Measurements from ENCODE around the gene ANKRD13C. TPM values are rescaled to one million over a fixed set of nuclear protein-coding genes. Genes with fewer than 3 reads are reported as not detected.

ANKRD13C gene
- total RNA-seq, 1 experiment from 2014 or later, result 24.3 TPM

DNA sequence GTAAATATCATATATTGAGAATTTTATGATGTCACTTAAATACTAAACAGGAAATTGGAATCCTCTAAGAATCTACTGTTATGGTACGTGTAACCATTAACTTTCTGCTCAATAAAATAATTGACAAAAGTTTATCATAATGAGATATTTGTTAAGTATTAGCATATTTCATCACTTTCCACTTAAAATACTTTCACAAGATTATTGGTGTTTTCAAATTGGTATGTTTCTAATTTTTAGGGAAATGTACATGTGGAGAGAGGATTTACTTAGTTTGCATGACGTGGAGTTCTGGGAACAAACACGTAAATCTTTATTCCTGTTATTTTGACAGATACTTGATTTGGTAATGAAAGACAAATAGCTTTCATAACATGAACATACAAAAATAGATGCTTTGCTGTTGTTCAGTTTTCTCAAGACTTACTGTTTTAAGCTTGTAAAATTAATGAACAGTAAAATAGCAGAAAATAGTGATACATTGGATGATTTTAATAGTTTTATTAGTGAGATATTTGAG lies 131.7 kb downstream of the ANKRD13C start:
- no TSS peak for BruUV-seq (replicated peaks)
- H3K4me3 ChIP-seq, result peak overlapping the region; percentile 66
- no peaks in the 10 kb centered on the region for H3K9me3 ChIP-seq (ENCODE audit: insufficient read depth, low read depth)
- H3K79me2 ChIP-seq (ENCODE audit: low read depth), result peaks cover 83% of the 10 kb centered on the region
- ChIA-PET POLR2A (ENCODE audit: unreplicated experiment) (no interaction called here), CTCF (no interaction called here)
- H3K36me3 ChIP-seq (ENCODE audit: low read depth), result peaks cover 32% of the 10 kb centered on the region
- peaks cover 17% of the 10 kb centered on the region for H3K4me1 ChIP-seq (replicated peaks; ENCODE audit: insufficient read depth)
- peaks cover 40% of the 10 kb centered on the region for H4K20me1 ChIP-seq (ENCODE audit: insufficient read depth)
- H3F3A ChIP-seq (ENCODE audit: insufficient read depth, low read depth), result peaks cover 32% of the 10 kb centered on the region
- DNase-seq, result no peak
- H3K4me2 ChIP-seq, result peak overlapping the region; percentile 89
- intact Hi-C loops (cut with micrococcal nuclease; ENCODE audit: unreplicated experiment), result no loop called here
- no peaks in the 10 kb centered on the region for H3K27me3 ChIP-seq (ENCODE audit: insufficient read depth, low read depth)
- H3K27ac ChIP-seq, result peak overlapping the region; percentile 93
- no peaks in the 10 kb centered on the region for H3K9me2 ChIP-seq (ENCODE audit: insufficient read depth)
- no peak overlapping the region for H2AFZ ChIP-seq
- TF ChIP-seq, protein P1, sequence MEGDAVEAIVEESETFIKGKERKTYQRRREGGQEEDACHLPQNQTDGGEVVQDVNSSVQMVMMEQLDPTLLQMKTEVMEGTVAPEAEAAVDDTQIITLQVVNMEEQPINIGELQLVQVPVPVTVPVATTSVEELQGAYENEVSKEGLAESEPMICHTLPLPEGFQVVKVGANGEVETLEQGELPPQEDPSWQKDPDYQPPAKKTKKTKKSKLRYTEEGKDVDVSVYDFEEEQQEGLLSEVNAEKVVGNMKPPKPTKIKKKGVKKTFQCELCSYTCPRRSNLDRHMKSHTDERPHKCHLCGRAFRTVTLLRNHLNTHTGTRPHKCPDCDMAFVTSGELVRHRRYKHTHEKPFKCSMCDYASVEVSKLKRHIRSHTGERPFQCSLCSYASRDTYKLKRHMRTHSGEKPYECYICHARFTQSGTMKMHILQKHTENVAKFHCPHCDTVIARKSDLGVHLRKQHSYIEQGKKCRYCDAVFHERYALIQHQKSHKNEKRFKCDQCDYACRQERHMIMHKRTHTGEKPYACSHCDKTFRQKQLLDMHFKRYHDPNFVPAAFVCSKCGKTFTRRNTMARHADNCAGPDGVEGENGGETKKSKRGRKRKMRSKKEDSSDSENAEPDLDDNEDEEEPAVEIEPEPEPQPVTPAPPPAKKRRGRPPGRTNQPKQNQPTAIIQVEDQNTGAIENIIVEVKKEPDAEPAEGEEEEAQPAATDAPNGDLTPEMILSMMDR (conservative IDR thresholded peaks at IDR 0.05), result no peak
- no peak for TF ChIP-seq EZH2 (IDR thresholded peaks at IDR 0.05; ENCODE audit: low read depth)

DNA sequence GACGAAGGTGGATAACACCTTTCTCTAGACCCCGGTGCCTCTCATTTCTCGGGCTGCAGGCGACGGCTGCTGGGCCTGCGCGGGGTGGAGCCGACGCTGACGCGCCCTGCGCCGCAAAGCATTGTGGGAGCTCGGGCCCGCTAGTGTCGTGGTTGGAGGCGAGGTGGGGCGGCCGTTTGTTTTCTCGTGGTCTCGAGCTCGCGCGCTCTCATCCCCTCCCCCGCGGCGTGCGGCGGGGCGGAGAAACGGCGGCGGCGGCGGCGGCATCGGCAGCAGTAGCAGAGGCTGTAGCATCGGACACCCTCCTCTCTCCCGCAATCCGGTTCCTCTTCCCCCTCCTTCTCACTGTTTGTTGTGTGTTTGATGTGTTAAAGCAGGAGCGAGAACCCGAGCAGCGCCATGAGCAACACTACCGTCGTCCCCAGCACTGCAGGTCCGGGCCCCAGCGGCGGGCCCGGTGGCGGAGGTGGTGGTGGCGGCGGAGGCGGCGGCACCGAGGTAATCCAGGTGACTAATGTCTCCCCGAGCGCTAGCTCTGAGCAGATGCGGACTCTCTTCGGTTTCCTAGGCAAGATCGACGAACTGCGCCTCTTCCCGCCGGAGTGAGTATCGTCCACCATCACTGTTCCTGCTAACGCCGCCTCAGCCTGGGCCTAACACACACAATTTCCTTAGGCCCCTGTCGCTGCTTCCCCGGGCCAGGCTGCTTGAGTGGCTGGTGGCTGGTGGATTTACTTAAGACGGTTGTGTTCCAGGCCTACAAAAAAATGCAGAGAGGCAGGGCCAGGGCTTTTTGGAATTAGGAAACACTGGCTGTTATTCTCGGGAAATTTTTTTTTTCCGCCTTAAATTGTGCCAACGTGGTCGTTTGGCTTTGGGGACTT lies 133.0 kb downstream of the ANKRD13C start, which contains the start of gene SRSF11:
Gene SRSF11 (plus strand): TSS at position 143 of the 884 bp plus-strand sequence. CDS start 257 bp downstream, at position 400.
- H3K79me2 ChIP-seq (ENCODE audit: low read depth), result peaks cover 83% of the 10 kb centered on the region
- no peak for TF ChIP-seq EZH2 (IDR thresholded peaks at IDR 0.05; ENCODE audit: low read depth)
- H3K4me2 ChIP-seq, result peak within 1 kb of the TSS; percentile 89
- H3K9me3 ChIP-seq (ENCODE audit: insufficient read depth, low read depth), result no peaks in the 10 kb centered on the region
- peaks cover 32% of the 10 kb centered on the region for H3F3A ChIP-seq (ENCODE audit: insufficient read depth, low read depth)
- H3K4me1 ChIP-seq (replicated peaks; ENCODE audit: insufficient read depth), result peaks cover 17% of the 10 kb centered on the region
- TSS peak; percentile 47 for BruUV-seq (replicated peaks)
- DNase-seq, result peak; percentile 82 to 97
- H3K9me2 ChIP-seq (ENCODE audit: insufficient read depth), result no peaks in the 10 kb centered on the region
- H4K20me1 ChIP-seq (ENCODE audit: insufficient read depth), result peaks cover 27% of the 10 kb centered on the region
- no peaks in the 10 kb centered on the region for H3K27me3 ChIP-seq (ENCODE audit: insufficient read depth, low read depth)
- H3K27ac ChIP-seq, result peak within 1 kb of the TSS; percentile 93
- H3K4me3 ChIP-seq, result peak within 1 kb of the TSS; percentile 66
- ChIA-PET CTCF (interaction anchor here (0.7 kb wide), 1 partner anchor 174 kb away, joined by 3 read pairs; no protein-coding TSS in a partner anchor), POLR2A (ENCODE audit: unreplicated experiment) (interaction anchor here (0.5 to 1.0 kb wide), 5 partner anchors 15 to 1523 kb away, joined by 6 to 9 read pairs (median 6); partner anchors contain the start of gene ZRANB2)
- intact Hi-C loops (cut with micrococcal nuclease; ENCODE audit: unreplicated experiment), result loop anchor here (1.0 to 2.0 kb wide), 2 partner anchors 16 to 189 kb away; partner anchors contain the start of genes CTH and LRRC40
- peak within 1 kb of the TSS; percentile 79 for H2AFZ ChIP-seq
- H3K36me3 ChIP-seq (ENCODE audit: low read depth), result peaks cover 28% of the 10 kb centered on the region

DNA sequence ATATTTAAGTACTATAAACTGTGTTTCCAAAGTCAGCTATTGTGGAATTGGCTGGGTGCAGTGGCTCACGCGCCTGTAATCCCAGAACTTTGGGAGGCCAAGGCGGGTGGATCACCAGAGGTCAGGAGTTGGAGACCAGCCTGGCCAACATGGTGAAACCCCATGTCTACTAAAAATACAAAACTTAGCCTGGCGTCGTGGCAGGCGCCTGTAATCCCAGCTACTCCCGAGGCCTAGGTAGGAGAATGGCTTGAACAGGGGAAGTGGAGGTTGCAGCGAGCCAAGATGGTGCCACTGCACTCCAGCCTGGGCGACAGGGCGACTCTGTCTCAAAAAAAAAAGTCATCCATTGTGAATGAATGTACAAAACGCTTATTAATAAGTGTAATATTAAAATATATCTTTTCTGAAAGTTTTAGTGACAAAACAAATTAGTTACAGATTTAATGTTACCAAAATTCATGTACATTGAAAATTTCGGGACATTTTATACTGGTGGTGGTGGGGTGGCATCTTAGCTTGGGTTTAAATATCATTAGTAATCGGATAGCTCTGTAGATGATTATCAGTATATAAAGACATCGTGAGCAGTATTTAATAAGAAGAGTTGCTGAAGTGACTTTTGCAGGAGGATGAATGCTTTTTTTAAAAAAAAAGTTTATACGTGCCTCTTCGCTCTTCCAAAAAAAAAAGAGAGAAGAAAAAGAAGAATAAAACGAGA lies 133.8 kb downstream of the ANKRD13C start:
- POLR2A ChIA-PET (ENCODE audit: unreplicated experiment), result interaction anchor here (0.7 to 1.0 kb wide), 4 partner anchors 14 to 1030 kb away, joined by 4 to 7 read pairs (median 6); no protein-coding TSS in a partner anchor
- peaks cover 25% of the 10 kb centered on the region for H4K20me1 ChIP-seq (ENCODE audit: insufficient read depth)
- intact Hi-C loops (cut with micrococcal nuclease; ENCODE audit: unreplicated experiment), result loop anchor here (1.0 to 2.0 kb wide), 2 partner anchors 15 to 190 kb away; partner anchors contain the start of genes CTH and LRRC40
- H3K36me3 ChIP-seq (ENCODE audit: low read depth), result peaks cover 28% of the 10 kb centered on the region
- DNase-seq, result no peak
- TSS peak; percentile 75 for BruUV-seq (replicated peaks)
- H3K4me2 ChIP-seq, result peak overlapping the region; percentile 89
- no peaks in the 10 kb centered on the region for H3K9me3 ChIP-seq (ENCODE audit: insufficient read depth, low read depth)
- peaks cover 83% of the 10 kb centered on the region for H3K79me2 ChIP-seq (ENCODE audit: low read depth)
- H3K4me1 ChIP-seq (replicated peaks; ENCODE audit: insufficient read depth), result peaks cover 17% of the 10 kb centered on the region
- H2AFZ ChIP-seq, result peak overlapping the region; percentile 79
- H3K27ac ChIP-seq, result peak overlapping the region; percentile 93
- TF ChIP-seq, protein P1 (conservative IDR thresholded peaks at IDR 0.05), result no peak
- no peak for TF ChIP-seq EZH2 (IDR thresholded peaks at IDR 0.05; ENCODE audit: low read depth)
- H3K9me2 ChIP-seq (ENCODE audit: insufficient read depth), result no peaks in the 10 kb centered on the region
- no peaks in the 10 kb centered on the region for H3K27me3 ChIP-seq (ENCODE audit: insufficient read depth, low read depth)
- CTCF ChIA-PET, result interaction anchor here (0.7 kb wide), 1 partner anchor 173 kb away, joined by 3 read pairs; no protein-coding TSS in a partner anchor
- H3K4me3 ChIP-seq, result peak overlapping the region; percentile 66
- peaks cover 30% of the 10 kb centered on the region for H3F3A ChIP-seq (ENCODE audit: insufficient read depth, low read depth)

All from PC-9 (cell line).